ENCODE results near the gene SYNE2. TPM values are rescaled to one million over a fixed set of nuclear protein-coding genes. Genes with fewer than 3 reads are reported as not detected.

Gene SYNE2
- total RNA-seq, 1 experiment from 2014 or later, result 16.0 TPM

GRCh38 chr14:64266239-64266638, 413.4 kb downstream of the SYNE2 start:
- ChIA-PET CTCF (no interaction called here), POLR2A (ENCODE audit: unreplicated experiment) (no interaction called here)
- Histone ChIP-seq H3K9me3 (ENCODE audit: low read length) (no peaks in the 10 kb centered on the region), H3K79me2 (ENCODE audit: low read length) (no peaks in the 10 kb centered on the region), H3K27ac (ENCODE audit: low read length) (no peak overlapping the region), H2AFZ (ENCODE audit: low read length) (no peak overlapping the region), H3K9ac (ENCODE audit: low read length) (no peak overlapping the region), H3K4me3 (ENCODE audit: low read length) (no peak overlapping the region), H3K27me3 (ENCODE audit: low read length) (no peaks in the 10 kb centered on the region), H3K9me2 (replicated peaks; ENCODE audit: low read length) (no peaks in the 10 kb centered on the region), H3F3A (ENCODE audit: low read length, unreplicated experiment) (no peaks in the 10 kb centered on the region), H3K4me2 (ENCODE audit: low read length) (no peak overlapping the region), H4K20me1 (ENCODE audit: low read length) (no peaks in the 10 kb centered on the region), H3K36me3 (ENCODE audit: low read depth, low read length) (no peaks in the 10 kb centered on the region), H3K4me1 (ENCODE audit: insufficient read depth, low read length) (no peaks in the 10 kb centered on the region)
- TF ChIP-seq EZH2 (IDR thresholded peaks at IDR 0.05; ENCODE audit: low read length, unreplicated experiment) (no peak), CTCF (conservative IDR thresholded peaks at IDR 0.05; ENCODE audit: low read depth, low read length) (no peak), EZH2phosphoT487 (IDR thresholded peaks at IDR 0.05; ENCODE audit: borderline replicate concordance, low read length) (no peak)
- peak; percentile 63 for ATAC-seq
- no TSS peak for BruUV-seq (replicated peaks)
- DNase-seq, result peak; percentile 25
- intact Hi-C loops (cut with micrococcal nuclease), result no loop called here

DNA sequence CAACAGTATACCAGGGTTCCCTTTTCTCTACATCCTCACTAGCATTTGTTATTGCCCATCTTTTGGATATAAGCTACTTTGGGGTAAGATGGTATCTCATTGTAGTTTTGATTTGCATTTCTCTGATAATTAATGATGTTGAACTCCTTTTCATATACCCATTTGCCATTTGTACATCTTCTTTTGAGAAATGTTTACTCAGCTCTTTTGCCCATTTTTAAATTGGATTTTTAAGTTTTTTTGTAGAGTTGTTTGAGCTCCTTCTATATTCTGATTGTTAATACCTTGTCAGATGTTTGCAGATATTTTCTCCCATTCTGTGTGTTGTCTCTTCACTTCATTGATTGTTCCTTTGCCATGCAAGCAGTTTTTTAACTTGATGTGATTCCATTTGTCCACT, 419.2 kb downstream of the SYNE2 start:
- no peak overlapping the region for H2AFZ ChIP-seq (ENCODE audit: low read length)
- H3K27me3 ChIP-seq (ENCODE audit: low read length), result no peaks in the 10 kb centered on the region
- no peaks in the 10 kb centered on the region for H3K79me2 ChIP-seq (ENCODE audit: low read length)
- no peaks in the 10 kb centered on the region for H3K36me3 ChIP-seq (ENCODE audit: low read depth, low read length)
- H3K27ac ChIP-seq (ENCODE audit: low read length), result no peak overlapping the region
- H3K4me3 ChIP-seq (ENCODE audit: low read length), result no peak overlapping the region
- DNase-seq (no peak), ATAC-seq (no peak)
- TF ChIP-seq CTCF (conservative IDR thresholded peaks at IDR 0.05; ENCODE audit: low read depth, low read length), result no peak
- TF ChIP-seq EZH2 (IDR thresholded peaks at IDR 0.05; ENCODE audit: low read length, unreplicated experiment), result no peak
- TF ChIP-seq EZH2phosphoT487 (IDR thresholded peaks at IDR 0.05; ENCODE audit: borderline replicate concordance, low read length), result no peak
- CTCF ChIA-PET, result no interaction called here
- no TSS peak for BruUV-seq (replicated peaks)
- no peaks in the 10 kb centered on the region for H4K20me1 ChIP-seq (ENCODE audit: low read length)
- no peaks in the 10 kb centered on the region for H3K9me2 ChIP-seq (replicated peaks; ENCODE audit: low read length)
- H3K9me3 ChIP-seq (ENCODE audit: low read length), result no peaks in the 10 kb centered on the region
- H3F3A ChIP-seq (ENCODE audit: low read length, unreplicated experiment), result no peaks in the 10 kb centered on the region
- H3K4me1 ChIP-seq (ENCODE audit: insufficient read depth, low read length), result no peaks in the 10 kb centered on the region
- intact Hi-C loops (cut with micrococcal nuclease), result no loop called here
- no peak overlapping the region for H3K9ac ChIP-seq (ENCODE audit: low read length)
- POLR2A ChIA-PET (ENCODE audit: unreplicated experiment), result no interaction called here
- no peak overlapping the region for H3K4me2 ChIP-seq (ENCODE audit: low read length)

Small RNA genes lying within 50 kb of the gene (microRNA-seq; reads per million reads assigned to microRNA genes)
- gene MIR548H1 (ENCODE audit: unreplicated experiment), result not detected

Other genes starting within 250 kb of the SYNE2 start
- 12.1 and 19.0 TPM in 2 replicates for gene WDR89, start 211.1 kb upstream of the SYNE2 start, total RNA-seq (2014; rRNA removed)
- gene SGPP1, start 124.9 kb upstream of the SYNE2 start, total RNA-seq (2014; rRNA removed), result 15.9 and 19.3 TPM in 2 replicates

Data from PC-3 (cell line).